K562 (cell line): ENCODE data around the gene EVA1B. TPM values are rescaled to one million over a fixed set of nuclear protein-coding genes. Genes with fewer than 3 reads are reported as not detected.

Source experiments
- ATAC-seq: fragments of 200-7000 bp; cut with Tn5 transposase; 3 replicates; pipeline ENCODE4 v1.9.1; 2020; ENCODE audit warnings: moderate library complexity
- BruUV-seq: library from RNA; stranded (reverse); fragments of 400-500 nt; replicated peaks from 2 replicates; lab custom pipeline; 2021; lab: Mats Ljungman, UMichigan
- CTCF ChIA-PET: fragments of 300-600 bp; formaldehyde crosslinking; extraction: SDS; loops from one replicate; lab custom pipeline; 2021; ENCODE audit warnings: low intra/inter-chr PET ratio; lab: Yijun Ruan, JAX
- POLR2A ChIA-PET: fragments of 300-600, 350-650 bp; sonication (Branson Sonifier 250); formaldehyde crosslinking; extraction: SDS; loops from one replicate; lab custom pipeline; 2021; ENCODE audit warnings: antibody characterized with exemption, inconsistent platforms; lab: Yijun Ruan, JAX
- DNase-seq, 4 experiments: peaks; one replicate each; pipeline versions ENCODE4 v3.0.0 to v3.0.0-alpha.2; 2011 to 2018; ENCODE audit warnings: low spot score in 3 of 4, mixed read lengths in 3 of 4; ENCODE audit errors: extremely low read depth in 1 of 4
- FAIRE-seq: peaks from 2 replicates; lab custom pipeline; 2011; peaks lifted over from hg19 to GRCh38; lab: Jason Lieb, UNC
- H2AFZ ChIP-seq: 2 replicates; pipeline ENCODE4 v1.6.0; 2011; ENCODE audit warnings: low read depth, low read length, control low read depth, inconsistent platforms
- H3K27ac ChIP-seq: fragments of 200-600 bp; 3 replicates; pipeline ENCODE4 v1.8.0; 2011; ENCODE audit warnings: low read depth, mild to moderate bottlenecking, control low read depth, inconsistent platforms, low read length, moderate library complexity, mixed read lengths; ENCODE audit errors: extremely low read depth
- H3K27me3 ChIP-seq, 2 experiments: fragments of 300-600 bp in 1 of 2; 2 replicates in 1 of 2; 3 replicates in 1 of 2; pipeline versions ENCODE4 v1.6.0 to v1.8.0; 2011; ENCODE audit warnings: inconsistent platforms in 2 of 2, low read length in 2 of 2, mild to moderate bottlenecking in 1 of 2, mixed read lengths in 1 of 2, moderate library complexity in 1 of 2; ENCODE audit not compliant: control insufficient read depth in 2 of 2, insufficient read depth in 2 of 2
- H3K36me3 ChIP-seq: fragments of 300-600 bp; 3 replicates; pipeline ENCODE4 v1.8.0; 2011; ENCODE audit warnings: mild to moderate bottlenecking, low read length, inconsistent platforms; ENCODE audit not compliant: control insufficient read depth, insufficient read depth
- H3K4me1 ChIP-seq, 2 experiments: fragments of 200-600 bp in 1 of 2; replicated peaks in 1 of 2; 2 replicates in 1 of 2; 3 replicates in 1 of 2; pipeline versions ENCODE4 v1.5.1 to v1.8.0; 2011; ENCODE audit warnings: inconsistent platforms in 2 of 2, low read length in 2 of 2, mild to moderate bottlenecking in 1 of 2, mixed read lengths in 1 of 2, moderate library complexity in 1 of 2; ENCODE audit not compliant: control insufficient read depth in 2 of 2, insufficient read depth in 2 of 2
- H3K4me2 ChIP-seq: 2 replicates; pipeline ENCODE4 v1.6.1; 2011; ENCODE audit warnings: low read length, control low read depth, inconsistent platforms, mixed read lengths; ENCODE audit not compliant: insufficient read depth
- H3K4me3 ChIP-seq: fragments of 200-600 bp; sonication (generic), shearing (Covaris generic); 2 replicates; pipeline ENCODE4 v1.5.1; 2016; ENCODE audit warnings: control low read depth, inconsistent platforms
- H3K79me2 ChIP-seq: fragments of 200-600 bp; 3 replicates; pipeline ENCODE4 v1.8.0; 2011; ENCODE audit warnings: low read length, inconsistent platforms; ENCODE audit not compliant: control insufficient read depth, insufficient read depth
- H3K9ac ChIP-seq, 2 experiments: 2 replicates each; pipeline versions ENCODE4 v1.6.0 to v1.6.1; 2011; ENCODE audit warnings: low read depth in 2 of 2, low read length in 2 of 2, control low read depth in 1 of 2, inconsistent platforms in 1 of 2, mild to moderate bottlenecking in 1 of 2, mixed read lengths in 1 of 2; ENCODE audit not compliant: insufficient read depth in 1 of 2
- H3K9me1 ChIP-seq: one replicate; pipeline ENCODE4 v1.6.0; 2011; ENCODE audit warnings: inconsistent platforms, mild to moderate bottlenecking, low read length, moderate library complexity; ENCODE audit not compliant: control insufficient read depth, insufficient read depth
- H3K9me3 ChIP-seq: replicated peaks from 2 replicates; pipeline ENCODE4 v1.5.1; 2011; ENCODE audit warnings: low read depth, low read length, inconsistent platforms; ENCODE audit not compliant: control insufficient read depth, insufficient read depth
- H4K20me1 ChIP-seq: replicated peaks from 2 replicates; pipeline ENCODE4 v1.6.1; 2011; ENCODE audit warnings: low read length, inconsistent platforms, mixed read lengths; ENCODE audit not compliant: control insufficient read depth, insufficient read depth
- BHLHE40 ChIP-seq: IDR thresholded peaks from 2 replicates; pipeline ENCODE4 v1.6.1; 2011; ENCODE audit warnings: low read length, improper control_type of control experiment
- CBFB ChIP-seq: sonication (generic); formaldehyde crosslinking; IDR thresholded peaks from 2 replicates; pipeline ENCODE4 v1.4.0; 2020; ENCODE audit warnings: mild to moderate bottlenecking, missing genetic modification reagents
- CBX3 ChIP-seq, 2 experiments: IDR thresholded peaks; 1 replicate in 1 of 2; 2 replicates in 1 of 2; pipeline ENCODE4 v1.6.1; 2012; ENCODE audit warnings: inconsistent platforms in 2 of 2, low read length in 2 of 2, borderline replicate concordance in 1 of 2, control low read depth in 1 of 2
- CCNT2 ChIP-seq: IDR thresholded peaks from 2 replicates; pipeline ENCODE4 v1.6.1; 2011; ENCODE audit warnings: borderline replicate concordance, low read depth, mild to moderate bottlenecking, moderate library complexity, mixed read lengths, low read length; ENCODE audit not compliant: insufficient read length; ENCODE audit errors: extremely low read depth
- CHD4 ChIP-seq: fragments of 200-600 bp; sonication (generic); IDR thresholded peaks from 3 replicates; pipeline ENCODE4 v1.6.1; 2012; ENCODE audit warnings: low read depth, mild to moderate bottlenecking, mixed read lengths, low read length, inconsistent platforms; ENCODE audit not compliant: insufficient read depth, insufficient replicate concordance, poor library complexity, severe bottlenecking
- DNMT1 ChIP-seq: fragments of 450-650 bp; IDR thresholded peaks from 2 replicates; pipeline ENCODE4 v1.6.1; 2016; ENCODE audit warnings: antibody characterized with exemption, mild to moderate bottlenecking
- FOXJ2 ChIP-seq: fragments of 200-800 bp; sonication (Bioruptor generic); IDR thresholded peaks from 2 replicates; pipeline ENCODE4 v1.6.1; 2016; ENCODE audit warnings: missing genetic modification characterization, missing compliant biosample characterization
- OTX1 ChIP-seq: fragments of 450-650 bp; formaldehyde crosslinking; IDR thresholded peaks from 2 replicates; pipeline ENCODE4 v1.4.0; 2022; ENCODE audit warnings: mild to moderate bottlenecking
- PHF21A ChIP-seq: fragments of 450-650 bp; IDR thresholded peaks from 2 replicates; pipeline ENCODE4 v1.6.1; 2017; ENCODE audit warnings: low read depth, borderline replicate concordance
- REST ChIP-seq, 2 experiments: fragments of 450-650 bp; formaldehyde crosslinking in 1 of 2; IDR thresholded peaks; 2 replicates each; pipeline versions ENCODE4 v1.4.0 to v1.6.1; 2014 to 2020; ENCODE audit warnings: mild to moderate bottlenecking in 2 of 2, borderline replicate concordance in 1 of 2, low read depth in 1 of 2
- SPI1 ChIP-seq: IDR thresholded peaks from 2 replicates; pipeline ENCODE4 v1.6.1; 2011; ENCODE audit warnings: low read depth, low read length, control low read depth, borderline replicate concordance
- ZNF354B ChIP-seq: fragments of 250-450 bp; sonication (Bioruptor Pico); IDR thresholded peaks from 2 replicates; pipeline ENCODE4 v1.4.0; 2020
- ZNF707 ChIP-seq: fragments of 250-450 bp; sonication (Bioruptor Pico); conservative IDR thresholded peaks from 2 replicates; pipeline ENCODE4 v1.8.0; 2022; ENCODE audit warnings: inconsistent platforms, mild to moderate bottlenecking, moderate library complexity
- WGBS: fragments of 100-300 bp; shearing (Covaris generic); methylation state at CpG from one replicate; pipeline ENCODE4 v1.1.6; 2016; ENCODE audit warnings: low coverage, mixed read lengths; ENCODE audit not compliant: insufficient coverage; ENCODE audit errors: missing lambda C conversion rate; 5-methylcytosine and 5-hydroxymethylcytosine counted together
- in situ Hi-C: fragments of 300-500 bp; cut with MboI; formaldehyde crosslinking; loops from 4 replicates; pipeline ENCODE4 v1.15.0; 2018; ENCODE audit warnings: inconsistent platforms, mixed read lengths
- intact Hi-C: fragments of 100-400 bp; cut with micrococcal nuclease; formaldehyde crosslinking; loops from 2 replicates; pipeline ENCODE4 v1.14.2; 2022
- polyA plus RNA-seq, 8 experiments: library from polyadenylated mRNA; depleted of rRNA in 4 of 8; stranded (reverse) in 5 of 8; unstranded in 3 of 8; fragments of >200 nt; fragmentation: Nextera tagmentation in 2 of 8; fragmentation: Illumina TruSeq in 1 of 8; extraction: Ambion mirVana in 2 of 8; extraction: Trizol in 1 of 8; gene quantifications; 2 replicates each; pipeline versions ENCODE4 v1.2.1 to v1.2.3, GENCODE V29; 2011 to 2014; ENCODE audit warnings: inconsistent platforms in 1 of 8, missing spikeins in 1 of 8
- total RNA-seq, 7 experiments: library from RNA; depleted of rRNA in 6 of 7; stranded (reverse); fragments of >200 nt in 6 of 7; fragmentation: Illumina TruSeq in 2 of 7; extraction: Trizol in 2 of 7; gene quantifications; 2 replicates each; pipeline versions ENCODE4 v1.2.1 to v1.2.3, GENCODE V29; 2011 to 2021; ENCODE audit warnings: low replicate concordance in 1 of 7
- TF ChIP-seq, protein P1 (sequence below): sonication (generic); formaldehyde crosslinking; IDR thresholded peaks from 2 replicates; pipeline ENCODE4 v1.9.0; 2022; ENCODE audit warnings: mild to moderate bottlenecking, missing genetic modification reagents

EVA1B gene
- total and polyA plus RNA-seq, 9 of the 15 experiments (the other 6 are each of a cell fraction or from before 2014, with no cell fraction given), result 0.08 to 65.7 (median 2.4) TPM

DNA sequence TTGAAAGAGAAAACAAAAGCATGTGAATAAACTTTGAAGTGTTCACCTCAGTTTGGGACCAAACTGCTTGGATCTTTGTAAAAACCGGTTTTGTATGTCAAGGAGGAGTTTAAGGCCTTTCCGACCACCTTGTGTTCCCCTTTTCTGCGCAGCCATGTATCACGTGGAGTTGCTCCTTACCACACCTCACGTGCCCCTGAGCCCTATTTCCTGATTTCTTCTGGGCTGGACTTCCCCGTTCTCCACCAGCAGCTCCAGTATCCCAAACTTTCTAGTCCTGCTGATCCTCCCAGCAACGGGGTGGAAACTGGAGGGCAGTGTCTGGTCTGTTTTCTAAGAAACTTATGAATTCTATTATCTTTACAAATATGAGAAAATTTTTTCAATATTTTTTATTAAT is 18.9 kb downstream of the EVA1B start:
- no peak for ATAC-seq
- peaks cover 7% of the 10 kb centered on the region for H3K9me1 ChIP-seq
- intact Hi-C loops, result no loop called here
- H3K4me3 ChIP-seq, result no peak overlapping the region
- no peak overlapping the region for H2AFZ ChIP-seq
- TF ChIP-seq BHLHE40, result peak; percentile 81
- TF ChIP-seq CBX3 (IDR thresholded peaks at IDR 0.05; ENCODE audit: borderline replicate concordance in 1 of 2, low read length in 2 of 2), result no peak
- no peak for TF ChIP-seq DNMT1
- TF ChIP-seq ZNF707, result no peak
- peak; percentile 59; the same call in 1 of the 2 replicates for TF ChIP-seq SPI1
- TF ChIP-seq CBFB (CRISPR knock-in tag), result no peak
- TF ChIP-seq FOXJ2 (tag), result no peak
- TF ChIP-seq PHF21A, result no peak
- no peak for TF ChIP-seq ZNF354B (CRISPR knock-in tag)
- TF ChIP-seq CCNT2, result no peak
- TF ChIP-seq, protein P1, sequence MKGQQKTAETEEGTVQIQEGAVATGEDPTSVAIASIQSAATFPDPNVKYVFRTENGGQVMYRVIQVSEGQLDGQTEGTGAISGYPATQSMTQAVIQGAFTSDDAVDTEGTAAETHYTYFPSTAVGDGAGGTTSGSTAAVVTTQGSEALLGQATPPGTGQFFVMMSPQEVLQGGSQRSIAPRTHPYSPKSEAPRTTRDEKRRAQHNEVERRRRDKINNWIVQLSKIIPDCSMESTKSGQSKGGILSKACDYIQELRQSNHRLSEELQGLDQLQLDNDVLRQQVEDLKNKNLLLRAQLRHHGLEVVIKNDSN (CRISPR knock-in tag), result peak; percentile 50
- TF ChIP-seq OTX1, result no peak
- TF ChIP-seq CHD4, result no peak
- no peak for TF ChIP-seq REST (IDR thresholded peaks at IDR 0.05; ENCODE audit: borderline replicate concordance)
- TF ChIP-seq REST (CRISPR knock-in tag; IDR thresholded peaks at IDR 0.05; ENCODE audit: low read depth), result no peak
- TF ChIP-seq, all 486 proteins: peak for 3
- DNase-seq, result no peak
- WGBS, result 56% methylated on average over 7 of the region's 7 CpGs
- peaks cover 4 to 23% of the 10 kb centered on the region in 2 experiments; a peak in 3 of 5 replicates for H3K4me1 ChIP-seq
- TSS peak; percentile 66 for BruUV-seq
- no peaks in the 10 kb centered on the region for H3K27me3 ChIP-seq
- no peak overlapping the region for H3K4me2 ChIP-seq
- no peaks in the 10 kb centered on the region for H3K9me3 ChIP-seq
- no peak overlapping the region for H3K9ac ChIP-seq
- in situ Hi-C loops, result no loop called here
- CTCF ChIA-PET, result no interaction called here
- H3K36me3 ChIP-seq, result peaks cover 56% of the 10 kb centered on the region
- no peak overlapping the region for H3K27ac ChIP-seq
- POLR2A ChIA-PET, result interaction anchor here (0.6 to 1.1 kb wide), 4 partner anchors 12 to 82 kb away, joined by 3 to 5 read pairs (median 4); no protein-coding TSS in a partner anchor
- H4K20me1 ChIP-seq, result peaks cover 4% of the 10 kb centered on the region; the same call in 1 of the 2 replicates
- H3K79me2 ChIP-seq, result no peaks in the 10 kb centered on the region
- FAIRE-seq, result no peak
